K562 (cell line): ENCODE data around the gene SBK3. TPM values are rescaled to one million over a fixed set of nuclear protein-coding genes. Genes with fewer than 3 reads are reported as not detected.
A peak's percentile ranks its signal among the peaks of the same experiment; 100 is the strongest.

Experiments
- ATAC-seq: fragments of 200-7000 bp; cut with Tn5 transposase; 3 replicates; pipeline ENCODE4 v1.9.1; 2020; ENCODE audit warnings: moderate library complexity
- BruUV-seq: library from RNA; stranded (reverse); fragments of 400-500 nt; replicated peaks from 2 replicates; lab custom pipeline; 2021; lab: Mats Ljungman, UMichigan
- CTCF ChIA-PET: fragments of 300-600 bp; formaldehyde crosslinking; extraction: SDS; loops from one replicate; lab custom pipeline; 2021; ENCODE audit warnings: low intra/inter-chr PET ratio; lab: Yijun Ruan, JAX
- POLR2A ChIA-PET: fragments of 300-600, 350-650 bp; sonication (Branson Sonifier 250); formaldehyde crosslinking; extraction: SDS; loops from one replicate; lab custom pipeline; 2021; ENCODE audit warnings: antibody characterized with exemption, inconsistent platforms; lab: Yijun Ruan, JAX
- DNase-seq, 4 experiments: peaks; one replicate each; pipeline versions ENCODE4 v3.0.0 to v3.0.0-alpha.2; 2011 to 2018; ENCODE audit warnings: low spot score in 3 of 4, mixed read lengths in 3 of 4; ENCODE audit errors: extremely low read depth in 1 of 4
- FAIRE-seq: peaks from 2 replicates; lab custom pipeline; 2011; peaks lifted over from hg19 to GRCh38; lab: Jason Lieb, UNC
- H2AFZ ChIP-seq: 2 replicates; pipeline ENCODE4 v1.6.0; 2011; ENCODE audit warnings: low read depth, low read length, control low read depth, inconsistent platforms
- H3K27ac ChIP-seq: fragments of 200-600 bp; 3 replicates; pipeline ENCODE4 v1.8.0; 2011; ENCODE audit warnings: low read depth, mild to moderate bottlenecking, control low read depth, inconsistent platforms, low read length, moderate library complexity, mixed read lengths; ENCODE audit errors: extremely low read depth
- H3K27me3 ChIP-seq, 2 experiments: fragments of 300-600 bp in 1 of 2; 2 replicates in 1 of 2; 3 replicates in 1 of 2; pipeline versions ENCODE4 v1.6.0 to v1.8.0; 2011; ENCODE audit warnings: inconsistent platforms in 2 of 2, low read length in 2 of 2, mild to moderate bottlenecking in 1 of 2, mixed read lengths in 1 of 2, moderate library complexity in 1 of 2; ENCODE audit not compliant: control insufficient read depth in 2 of 2, insufficient read depth in 2 of 2
- H3K36me3 ChIP-seq: fragments of 300-600 bp; 3 replicates; pipeline ENCODE4 v1.8.0; 2011; ENCODE audit warnings: mild to moderate bottlenecking, low read length, inconsistent platforms; ENCODE audit not compliant: control insufficient read depth, insufficient read depth
- H3K4me1 ChIP-seq, 2 experiments: fragments of 200-600 bp in 1 of 2; replicated peaks in 1 of 2; 2 replicates in 1 of 2; 3 replicates in 1 of 2; pipeline versions ENCODE4 v1.5.1 to v1.8.0; 2011; ENCODE audit warnings: inconsistent platforms in 2 of 2, low read length in 2 of 2, mild to moderate bottlenecking in 1 of 2, mixed read lengths in 1 of 2, moderate library complexity in 1 of 2; ENCODE audit not compliant: control insufficient read depth in 2 of 2, insufficient read depth in 2 of 2
- H3K4me2 ChIP-seq: 2 replicates; pipeline ENCODE4 v1.6.1; 2011; ENCODE audit warnings: low read length, control low read depth, inconsistent platforms, mixed read lengths; ENCODE audit not compliant: insufficient read depth
- H3K4me3 ChIP-seq: fragments of 200-600 bp; sonication (generic), shearing (Covaris generic); 2 replicates; pipeline ENCODE4 v1.5.1; 2016; ENCODE audit warnings: control low read depth, inconsistent platforms
- H3K79me2 ChIP-seq: fragments of 200-600 bp; 3 replicates; pipeline ENCODE4 v1.8.0; 2011; ENCODE audit warnings: low read length, inconsistent platforms; ENCODE audit not compliant: control insufficient read depth, insufficient read depth
- H3K9ac ChIP-seq, 2 experiments: 2 replicates each; pipeline versions ENCODE4 v1.6.0 to v1.6.1; 2011; ENCODE audit warnings: low read depth in 2 of 2, low read length in 2 of 2, control low read depth in 1 of 2, inconsistent platforms in 1 of 2, mild to moderate bottlenecking in 1 of 2, mixed read lengths in 1 of 2; ENCODE audit not compliant: insufficient read depth in 1 of 2
- H3K9me1 ChIP-seq: one replicate; pipeline ENCODE4 v1.6.0; 2011; ENCODE audit warnings: inconsistent platforms, mild to moderate bottlenecking, low read length, moderate library complexity; ENCODE audit not compliant: control insufficient read depth, insufficient read depth
- H3K9me3 ChIP-seq: replicated peaks from 2 replicates; pipeline ENCODE4 v1.5.1; 2011; ENCODE audit warnings: low read depth, low read length, inconsistent platforms; ENCODE audit not compliant: control insufficient read depth, insufficient read depth
- H4K20me1 ChIP-seq: replicated peaks from 2 replicates; pipeline ENCODE4 v1.6.1; 2011; ENCODE audit warnings: low read length, inconsistent platforms, mixed read lengths; ENCODE audit not compliant: control insufficient read depth, insufficient read depth
- ESRRA ChIP-seq: fragments of 450-650 bp; IDR thresholded peaks from 2 replicates; pipeline ENCODE4 v1.6.1; 2014; ENCODE audit warnings: low read depth, mild to moderate bottlenecking, moderate library complexity, borderline replicate concordance
- JUN ChIP-seq, 2 experiments: sonication (generic) in 1 of 2; formaldehyde crosslinking in 1 of 2; IDR thresholded peaks; 2 replicates each; pipeline versions ENCODE4 v1.6.1 to v1.8.0; 2012 to 2022; ENCODE audit warnings: borderline replicate concordance in 2 of 2, mild to moderate bottlenecking in 2 of 2, improper control_type of control experiment in 1 of 2, low read depth in 1 of 2, low read length in 1 of 2, missing genetic modification reagents in 1 of 2
- KDM4B ChIP-seq, 2 experiments: fragments of 450-650 bp in 1 of 2; sonication (generic) in 1 of 2; IDR thresholded peaks; 2 replicates each; pipeline ENCODE4 v1.6.1; 2016 to 2017; ENCODE audit warnings: borderline replicate concordance in 2 of 2, antibody characterized with exemption in 1 of 2, low read depth in 1 of 2, mild to moderate bottlenecking in 1 of 2
- NRF1 ChIP-seq, 2 experiments: fragments of 450-650 bp; IDR thresholded peaks in 1 of 2; conservative IDR thresholded peaks in 1 of 2; 2 replicates each; pipeline ENCODE4 v1.6.1; 2014; ENCODE audit warnings: mild to moderate bottlenecking in 2 of 2
- USF1 ChIP-seq: sonication (generic); formaldehyde crosslinking; IDR thresholded peaks from 2 replicates; pipeline ENCODE4 v1.9.0; 2022; ENCODE audit warnings: mild to moderate bottlenecking, missing genetic modification reagents
- ZFP36 ChIP-seq: fragments of 150-350 bp; IDR thresholded peaks from 2 replicates; pipeline ENCODE4 v1.6.1; 2018; ENCODE audit warnings: low read length, low read depth; ENCODE audit not compliant: partially characterized antibody
- ZNF143 ChIP-seq: sonication (generic); formaldehyde crosslinking; IDR thresholded peaks from 2 replicates; pipeline ENCODE4 v1.9.0; 2022; ENCODE audit warnings: mild to moderate bottlenecking, missing genetic modification reagents
- ZNF778 ChIP-seq: fragments of 450-650 bp; formaldehyde crosslinking; IDR thresholded peaks from 2 replicates; pipeline ENCODE4 v1.4.0; 2020; ENCODE audit warnings: mild to moderate bottlenecking, moderate library complexity
- WGBS: fragments of 100-300 bp; shearing (Covaris generic); methylation state at CpG from one replicate; pipeline ENCODE4 v1.1.6; 2016; ENCODE audit warnings: low coverage, mixed read lengths; ENCODE audit not compliant: insufficient coverage; ENCODE audit errors: missing lambda C conversion rate; 5-methylcytosine and 5-hydroxymethylcytosine counted together
- in situ Hi-C: fragments of 300-500 bp; cut with MboI; formaldehyde crosslinking; loops from 4 replicates; pipeline ENCODE4 v1.15.0; 2018; ENCODE audit warnings: inconsistent platforms, mixed read lengths
- intact Hi-C: fragments of 100-400 bp; cut with micrococcal nuclease; formaldehyde crosslinking; loops from 2 replicates; pipeline ENCODE4 v1.14.2; 2022
- polyA plus RNA-seq, 8 experiments: library from polyadenylated mRNA; depleted of rRNA in 4 of 8; stranded (reverse) in 5 of 8; unstranded in 3 of 8; fragments of >200 nt; fragmentation: Nextera tagmentation in 2 of 8; fragmentation: Illumina TruSeq in 1 of 8; extraction: Ambion mirVana in 2 of 8; extraction: Trizol in 1 of 8; gene quantifications; 2 replicates each; pipeline versions ENCODE4 v1.2.1 to v1.2.3, GENCODE V29; 2011 to 2014; ENCODE audit warnings: inconsistent platforms in 1 of 8, missing spikeins in 1 of 8
- total RNA-seq, 7 experiments: library from RNA; depleted of rRNA in 6 of 7; stranded (reverse); fragments of >200 nt in 6 of 7; fragmentation: Illumina TruSeq in 2 of 7; extraction: Trizol in 2 of 7; gene quantifications; 2 replicates each; pipeline versions ENCODE4 v1.2.1 to v1.2.3, GENCODE V29; 2011 to 2021; ENCODE audit warnings: low replicate concordance in 1 of 7
- TF ChIP-seq, protein P1 (sequence below): fragments of 200-800 bp; sonication (Bioruptor generic); IDR thresholded peaks from 2 replicates; pipeline ENCODE4 v1.6.1; 2017; ENCODE audit warnings: missing genetic modification characterization, missing compliant biosample characterization
- TF ChIP-seq, protein P2 (sequence below), 3 experiments: fragments of 200-800 bp in 1 of 3; sonication (Bioruptor generic) in 1 of 3; sonication (generic) in 1 of 3; formaldehyde crosslinking in 1 of 3; IDR thresholded peaks; 2 replicates each; pipeline versions ENCODE4 v1.6.1 to v1.8.0; 2016 to 2022; ENCODE audit warnings: mild to moderate bottlenecking in 2 of 3, missing compliant biosample characterization in 2 of 3, missing genetic modification characterization in 2 of 3, missing genetic modification reagents in 1 of 3
- TF ChIP-seq, protein P3 (sequence below), 2 experiments: IDR thresholded peaks; 2 replicates each; pipeline ENCODE4 v1.6.1; 2011; ENCODE audit warnings: borderline replicate concordance in 1 of 2, control low read depth in 1 of 2, low read depth in 1 of 2, low read length in 1 of 2, mild to moderate bottlenecking in 1 of 2, mixed read lengths in 1 of 2, moderate library complexity in 1 of 2; ENCODE audit not compliant: insufficient read depth in 1 of 2, insufficient read length in 1 of 2, poor library complexity in 1 of 2, severe bottlenecking in 1 of 2; ENCODE audit errors: extremely low read depth in 1 of 2

Gene SBK3
- total and polyA plus RNA-seq, 9 of the 15 experiments (the other 6 are each of a cell fraction or from before 2014, with no cell fraction given), result 0.11 to 0.43 (median 0.13) TPM; not detected in 6

GRCh38 chr19:55526216-55527196 is 18.8 kb downstream of the SBK3 start:
- Histone ChIP-seq H3K9ac (no peak overlapping the region), H3K36me3 (no peaks in the 10 kb centered on the region), H3K9me1 (no peaks in the 10 kb centered on the region), H3K79me2 (no peaks in the 10 kb centered on the region), H3K27me3 (no peaks in the 10 kb centered on the region; a peak in 2 of 5 replicates), H2AFZ (no peak overlapping the region), H3K4me1 (peaks cover 0 to 34% of the 10 kb centered on the region in 2 experiments; a peak in 3 of 5 replicates), H3K9me3 (peaks cover 12% of the 10 kb centered on the region), H4K20me1 (no peaks in the 10 kb centered on the region), H3K4me3 (no peak overlapping the region), H3K27ac (no peak overlapping the region), H3K4me2 (no peak overlapping the region)
- CTCF ChIA-PET, result no interaction called here
- DNase-seq, result no peak
- 32% methylated on average over 35 of the region's 35 CpGs for WGBS
- intact Hi-C loops (no loop called here), in situ Hi-C loops (no loop called here)
- no TSS peak for BruUV-seq
- no peak for ATAC-seq
- FAIRE-seq, result no peak
- POLR2A ChIA-PET, result interaction anchor here (1.0 kb wide), 1 partner anchor 37 kb away, joined by 3 read pairs; no protein-coding TSS in a partner anchor
- TF ChIP-seq ZNF143 (CRISPR knock-in tag), result no peak
- TF ChIP-seq KDM4B (IDR thresholded peaks at IDR 0.05; ENCODE audit: borderline replicate concordance in 2 of 2, low read depth in 1 of 2), result 0 out of 4 replicates have a peak, but pooled peaks of 1 of the 2 experiments have one; percentile 19
- no peak for TF ChIP-seq JUN (IDR thresholded peaks at IDR 0.05; ENCODE audit: borderline replicate concordance, low read depth, low read length)
- 0 out of 2 replicates have a peak, but pooled peaks have one; percentile 71 for TF ChIP-seq JUN (CRISPR knock-in tag; IDR thresholded peaks at IDR 0.05; ENCODE audit: borderline replicate concordance)
- TF ChIP-seq ZFP36, result peak; percentile 73
- TF ChIP-seq, protein P1, sequence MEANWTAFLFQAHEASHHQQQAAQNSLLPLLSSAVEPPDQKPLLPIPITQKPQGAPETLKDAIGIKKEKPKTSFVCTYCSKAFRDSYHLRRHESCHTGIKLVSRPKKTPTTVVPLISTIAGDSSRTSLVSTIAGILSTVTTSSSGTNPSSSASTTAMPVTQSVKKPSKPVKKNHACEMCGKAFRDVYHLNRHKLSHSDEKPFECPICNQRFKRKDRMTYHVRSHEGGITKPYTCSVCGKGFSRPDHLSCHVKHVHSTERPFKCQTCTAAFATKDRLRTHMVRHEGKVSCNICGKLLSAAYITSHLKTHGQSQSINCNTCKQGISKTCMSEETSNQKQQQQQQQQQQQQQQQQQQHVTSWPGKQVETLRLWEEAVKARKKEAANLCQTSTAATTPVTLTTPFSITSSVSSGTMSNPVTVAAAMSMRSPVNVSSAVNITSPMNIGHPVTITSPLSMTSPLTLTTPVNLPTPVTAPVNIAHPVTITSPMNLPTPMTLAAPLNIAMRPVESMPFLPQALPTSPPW, result peak; percentile 5; the same call in 1 of the 2 replicates
- TF ChIP-seq ESRRA, result no peak
- TF ChIP-seq ZNF778, result no peak
- peak; percentile 65 for TF ChIP-seq USF1
- TF ChIP-seq, protein P2, sequence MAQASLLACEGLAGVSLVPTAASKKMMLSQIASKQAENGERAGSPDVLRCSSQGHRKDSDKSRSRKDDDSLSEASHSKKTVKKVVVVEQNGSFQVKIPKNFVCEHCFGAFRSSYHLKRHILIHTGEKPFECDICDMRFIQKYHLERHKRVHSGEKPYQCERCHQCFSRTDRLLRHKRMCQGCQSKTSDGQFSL (CRISPR knock-in tag; IDR thresholded peaks at IDR 0.05), result peak; percentile 27; the same call in 1 of the 2 replicates
- TF ChIP-seq, protein P2 (tag; IDR thresholded peaks at IDR 0.05), result no peak
- TF ChIP-seq, protein P3, sequence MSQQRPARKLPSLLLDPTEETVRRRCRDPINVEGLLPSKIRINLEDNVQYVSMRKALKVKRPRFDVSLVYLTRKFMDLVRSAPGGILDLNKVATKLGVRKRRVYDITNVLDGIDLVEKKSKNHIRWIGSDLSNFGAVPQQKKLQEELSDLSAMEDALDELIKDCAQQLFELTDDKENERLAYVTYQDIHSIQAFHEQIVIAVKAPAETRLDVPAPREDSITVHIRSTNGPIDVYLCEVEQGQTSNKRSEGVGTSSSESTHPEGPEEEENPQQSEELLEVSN (IDR thresholded peaks at IDR 0.05; ENCODE audit: borderline replicate concordance in 1 of 2, extremely low read depth in 1 of 2, insufficient read depth in 1 of 2, insufficient read length in 1 of 2, low read depth in 1 of 2, low read length in 1 of 2, poor library complexity in 1 of 2, severe bottlenecking in 1 of 2), result peak; percentile 72 to 85
- TF ChIP-seq NRF1 (conservative IDR thresholded peaks at IDR 0.05 in 1 of 2, IDR thresholded peaks at IDR 0.05 in 1 of 2), result peak in 1 of 2 experiments; percentile 36; a peak in 1 of 4 replicates
